Fibroblast of pulmonary artery (primary cell): ENCODE measurements around the gene NSMCE1.

Experiments used
- DNase-seq: peaks from one replicate; pipeline ENCODE4 v3.0.0-alpha.2; 2010; ENCODE audit warnings: low read depth
- H3K4me3 ChIP-seq: replicated peaks from 2 replicates; pipeline ENCODE4 v1.5.1; 2011; ENCODE audit warnings: low read depth, mild to moderate bottlenecking, control low read depth, low read length, moderate library complexity
- TF ChIP-seq, protein P1 (sequence below): IDR thresholded peaks from 2 replicates; pipeline ENCODE4 v1.5.1; 2011; ENCODE audit warnings: mild to moderate bottlenecking, control low read depth, low read length, inconsistent platforms; ENCODE audit errors: missing control alignments

The NSMCE1 gene

DNA sequence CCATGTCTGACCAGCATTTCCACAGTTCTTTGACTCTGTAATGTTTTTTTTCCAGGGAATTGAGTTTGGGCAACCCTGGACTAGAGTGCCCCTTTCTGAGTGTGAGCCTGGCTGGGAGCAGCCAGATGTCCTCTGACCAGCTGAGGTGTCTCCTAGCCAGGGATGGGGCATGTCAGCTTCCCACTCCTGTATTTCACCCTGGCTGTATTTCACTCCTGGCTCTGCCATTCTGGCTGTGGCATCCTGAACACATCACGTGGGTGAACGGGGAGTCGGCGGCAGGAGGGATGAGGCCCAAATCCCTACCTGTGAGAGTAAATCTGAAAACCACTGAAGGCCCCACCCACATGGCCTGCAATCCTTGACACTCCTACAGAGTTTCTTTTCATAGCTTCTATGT, 34.0 kb downstream of the NSMCE1 start:
- no peak overlapping the region for H3K4me3 ChIP-seq
- TF ChIP-seq, protein P1, sequence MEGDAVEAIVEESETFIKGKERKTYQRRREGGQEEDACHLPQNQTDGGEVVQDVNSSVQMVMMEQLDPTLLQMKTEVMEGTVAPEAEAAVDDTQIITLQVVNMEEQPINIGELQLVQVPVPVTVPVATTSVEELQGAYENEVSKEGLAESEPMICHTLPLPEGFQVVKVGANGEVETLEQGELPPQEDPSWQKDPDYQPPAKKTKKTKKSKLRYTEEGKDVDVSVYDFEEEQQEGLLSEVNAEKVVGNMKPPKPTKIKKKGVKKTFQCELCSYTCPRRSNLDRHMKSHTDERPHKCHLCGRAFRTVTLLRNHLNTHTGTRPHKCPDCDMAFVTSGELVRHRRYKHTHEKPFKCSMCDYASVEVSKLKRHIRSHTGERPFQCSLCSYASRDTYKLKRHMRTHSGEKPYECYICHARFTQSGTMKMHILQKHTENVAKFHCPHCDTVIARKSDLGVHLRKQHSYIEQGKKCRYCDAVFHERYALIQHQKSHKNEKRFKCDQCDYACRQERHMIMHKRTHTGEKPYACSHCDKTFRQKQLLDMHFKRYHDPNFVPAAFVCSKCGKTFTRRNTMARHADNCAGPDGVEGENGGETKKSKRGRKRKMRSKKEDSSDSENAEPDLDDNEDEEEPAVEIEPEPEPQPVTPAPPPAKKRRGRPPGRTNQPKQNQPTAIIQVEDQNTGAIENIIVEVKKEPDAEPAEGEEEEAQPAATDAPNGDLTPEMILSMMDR: no peak
- DNase-seq: no peak

DNA sequence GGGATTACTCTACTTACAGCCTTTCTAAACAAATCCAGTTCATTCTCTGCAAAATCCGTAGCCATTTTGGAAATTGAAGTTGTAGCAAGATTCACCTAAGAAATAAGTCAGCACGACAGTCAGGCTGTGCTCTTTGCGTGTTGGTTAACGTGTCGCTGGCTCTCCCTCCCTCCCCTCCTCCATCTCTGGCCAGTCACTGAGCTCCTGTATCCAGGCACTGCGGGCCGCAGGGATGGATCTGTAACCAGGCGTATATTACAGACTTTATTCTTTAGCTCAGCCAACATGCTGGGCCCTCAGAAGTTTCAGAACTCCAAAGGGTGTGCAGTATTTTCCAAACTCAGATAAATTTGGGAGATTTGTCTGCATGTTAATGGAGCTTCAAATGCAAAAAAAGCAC, 34.4 kb downstream of the NSMCE1 start:
- TF ChIP-seq, protein P1: no peak
- H3K4me3 ChIP-seq: no peak overlapping the region
- DNase-seq: no peak

GRCh38 chr16:27233731-27234130, 34.8 kb downstream of the NSMCE1 start:
- TF ChIP-seq, protein P1: no peak
- no peak overlapping the region for H3K4me3 ChIP-seq
- no peak for DNase-seq

- no peak for DNase-seq
- TF ChIP-seq, protein P1: no peak
- H3K4me3 ChIP-seq: no peak overlapping the region
These were observed 35.5 kb downstream of the NSMCE1 start for GRCh38 chr16:27232901-27233625.

- TF ChIP-seq, protein P1: no peak
- no peak overlapping the region for H3K4me3 ChIP-seq
- DNase-seq: peak; percentile 36
These were observed 36.3 kb downstream of the NSMCE1 start for GRCh38 chr16:27232061-27232900.

DNA sequence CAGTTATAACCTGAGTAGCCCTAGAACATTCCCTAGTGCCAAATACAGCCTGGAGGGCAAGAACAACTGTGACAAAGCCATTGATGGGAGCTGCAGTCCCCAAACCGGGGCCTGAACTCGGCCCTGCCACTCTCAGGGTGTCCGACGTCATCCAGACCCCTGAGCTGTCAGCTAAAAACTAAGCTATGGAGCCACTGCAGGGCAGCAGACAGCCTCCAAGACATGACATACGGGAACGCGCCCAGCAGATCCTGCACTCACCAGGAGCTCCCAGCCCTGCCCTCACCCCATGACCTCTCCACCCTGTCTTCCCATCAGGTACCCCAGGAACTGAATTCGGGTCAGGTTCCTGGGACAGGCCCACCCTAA, 36.9 kb downstream of the NSMCE1 start:
- TF ChIP-seq, protein P1: no peak
- DNase-seq: no peak
- H3K4me3 ChIP-seq: no peak overlapping the region
